ENCODE results near the gene AKAP13.

The AKAP13 gene

DNA sequence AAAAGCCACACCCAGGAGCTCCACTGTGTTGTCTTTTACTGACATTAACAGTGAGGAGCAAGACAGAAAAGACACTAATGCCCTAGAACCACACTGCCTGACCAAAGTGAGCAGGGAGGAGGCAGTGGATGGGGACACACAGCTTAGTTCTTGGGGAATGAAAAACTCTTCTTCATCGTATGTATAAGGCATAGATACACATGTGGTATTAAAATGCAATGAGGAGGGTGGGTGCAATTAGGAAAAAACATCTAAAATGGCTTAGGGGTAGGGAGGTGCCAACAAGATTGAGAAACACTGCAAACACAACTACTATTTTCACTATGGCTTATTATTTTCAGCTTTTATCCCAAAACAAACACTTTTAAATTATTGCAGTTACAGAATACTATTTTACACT is 398.8 kb downstream of the AKAP13 start:
- DNase-seq = no peak

DNA sequence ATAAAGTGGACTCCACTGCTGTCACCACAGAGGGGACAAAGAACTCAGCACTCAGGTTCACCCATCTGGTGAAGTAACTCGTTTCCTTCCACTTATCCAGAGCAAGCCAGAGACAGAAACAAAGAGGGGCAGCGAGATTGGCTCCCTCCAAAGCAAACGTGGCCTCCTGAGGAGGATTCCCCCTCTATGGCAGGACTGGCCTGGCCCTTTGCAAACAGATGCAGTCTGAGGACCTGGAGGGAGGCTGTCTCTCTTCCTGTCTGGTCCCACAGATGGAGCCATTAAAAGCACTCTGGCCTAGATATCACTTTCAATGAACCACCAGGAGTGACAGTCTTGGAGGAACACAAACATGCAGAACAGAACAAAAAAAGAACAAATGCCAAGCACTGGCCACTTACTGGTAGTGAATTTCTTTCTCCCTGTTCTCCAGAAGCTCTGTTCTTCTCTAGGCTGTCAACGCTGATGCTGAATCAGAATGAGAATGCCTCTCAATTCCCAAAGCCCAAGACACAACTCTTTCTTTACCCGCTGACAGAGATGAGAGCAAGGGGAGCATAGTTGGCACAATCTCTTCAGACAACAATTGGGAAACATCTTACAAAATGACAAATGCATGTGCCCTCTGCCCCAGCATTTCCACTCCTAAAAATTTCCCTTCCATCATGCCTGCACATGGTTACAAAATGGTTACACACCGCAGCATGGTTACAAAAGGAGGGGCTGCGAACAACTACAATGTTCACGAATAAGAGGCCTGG is 400.0 kb downstream of the AKAP13 start:
- DNase-seq = no peak

DNA sequence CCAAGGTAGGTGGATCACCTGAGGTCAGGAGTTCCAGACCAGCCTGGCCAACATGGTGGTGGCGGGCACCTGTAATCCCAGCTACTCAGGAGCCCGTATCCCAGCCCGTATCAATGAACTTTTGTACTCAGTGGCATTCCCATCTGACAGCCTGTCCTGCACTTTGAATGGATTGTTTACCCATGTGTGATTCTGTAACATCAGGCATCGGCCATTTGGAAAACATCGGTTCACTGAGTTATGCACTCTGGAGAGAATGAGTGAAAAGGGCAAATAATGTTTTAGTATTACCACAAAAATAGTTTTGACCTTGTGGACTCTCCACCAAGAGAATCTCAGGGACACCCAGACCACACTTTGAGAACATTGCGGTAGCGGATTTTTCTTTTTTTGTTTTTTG is 400.7 kb downstream of the AKAP13 start:
- no peak for DNase-seq

- no peak for DNase-seq
These were observed 401.7 kb downstream of the AKAP13 start for GRCh38 chr15:85782064-85782463.

GRCh38 chr15:85785887-85786780 is 405.7 kb downstream of the AKAP13 start:
- no peak for DNase-seq

GRCh38 chr15:85786781-85787114 is 406.3 kb downstream of the AKAP13 start:
- DNase-seq = no peak

GRCh38 chr15:85788771-85789495 is 408.5 kb downstream of the AKAP13 start:
- DNase-seq = no peak

DNA sequence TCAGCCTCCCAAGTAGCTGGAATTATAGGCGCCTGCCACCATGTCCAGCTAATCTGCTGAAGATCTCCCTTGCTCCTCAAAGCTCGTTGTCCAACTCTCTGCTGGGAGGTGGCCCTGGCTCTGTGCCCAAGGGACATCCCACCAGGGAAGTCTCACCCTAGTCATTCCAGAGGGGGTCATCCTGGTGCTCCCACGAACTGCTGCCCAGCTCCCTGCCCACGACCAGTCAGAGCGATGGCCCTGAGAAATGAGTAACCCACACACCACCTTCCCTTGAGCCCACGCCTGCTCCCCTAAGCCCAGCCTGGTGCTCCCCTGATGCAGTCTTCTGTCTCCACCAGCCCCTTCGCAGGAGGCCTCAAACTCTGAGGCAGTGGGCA is 409.1 kb downstream of the AKAP13 start:
- no peak for DNase-seq

GRCh38 chr15:85792102-85792731 is 411.8 kb downstream of the AKAP13 start:
- DNase-seq = no peak

- DNase-seq = peak; percentile 75
These were observed 412.6 kb downstream of the AKAP13 start for GRCh38 chr15:85792912-85793590.

DNA sequence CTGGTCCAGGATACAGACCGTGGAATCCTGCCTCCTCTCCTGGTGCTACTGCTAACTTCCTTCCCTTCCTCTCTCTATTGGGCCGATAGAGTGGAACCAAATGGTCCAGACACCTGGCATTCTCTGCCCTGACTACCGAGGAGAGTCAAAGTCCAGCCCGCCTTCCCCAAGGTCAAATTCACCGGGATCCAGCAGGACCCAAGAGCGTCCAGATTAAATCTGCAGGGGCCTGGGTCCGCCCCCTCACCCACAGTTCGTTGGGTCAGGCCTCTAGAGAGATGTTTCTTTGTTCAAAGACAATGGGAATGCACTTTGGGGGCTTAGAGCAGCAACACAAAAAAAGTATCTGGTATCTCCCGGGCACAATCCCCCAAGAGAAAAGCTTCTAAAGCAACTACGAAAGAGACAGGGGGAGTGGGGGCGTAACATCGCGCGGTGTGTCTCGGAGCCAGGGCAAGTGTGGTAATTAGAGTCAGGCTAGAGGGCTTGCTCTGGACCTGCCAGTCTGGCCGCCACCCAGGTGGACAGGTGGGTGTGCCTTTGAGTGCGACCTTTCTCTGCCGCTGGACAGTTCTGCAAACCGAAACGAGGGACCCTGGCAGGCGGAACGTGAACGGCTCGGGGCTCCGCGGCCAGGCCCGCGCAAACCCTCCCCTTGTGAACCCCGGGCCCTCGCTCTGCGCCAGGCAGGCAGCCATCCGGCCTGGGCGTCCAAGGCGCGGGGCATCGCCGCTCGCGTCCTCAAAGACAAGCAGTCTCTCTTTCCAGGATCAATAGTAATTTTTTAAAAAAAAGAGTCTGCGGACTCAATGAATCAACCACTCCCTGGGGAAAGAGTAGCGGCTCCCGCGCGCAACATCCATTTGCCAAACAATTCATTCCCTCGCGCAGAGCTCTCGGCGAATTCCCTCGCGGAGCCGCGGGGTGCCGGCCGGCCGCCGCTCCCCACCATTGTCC is 413.5 kb downstream of the AKAP13 start:
- peak; percentile 82 for DNase-seq

- peak; percentile 97 for DNase-seq
These were observed 414.4 kb downstream of the AKAP13 start, which contains the start of gene KLHL25 for GRCh38 chr15:85794598-85795336. Gene KLHL25, minus strand, starts transcription at chr15:85794925. Its CDS starts 25,115 bp downstream, at chr15:85769810.

GRCh38 chr15:85795337-85796305 is 415.2 kb downstream of the AKAP13 start:
- DNase-seq = peak; percentile 53

- peak; percentile 34 for DNase-seq
These were observed 416.0 kb downstream of the AKAP13 start for GRCh38 chr15:85796371-85796770.
